Ovary (tissue), 9 donors: ENCODE data around the gene WWOX. TPM values are rescaled to one million over a fixed set of nuclear protein-coding genes. Genes with fewer than 3 reads are reported as not detected.

Source experiments
- DNase-seq, 5 donors: peaks; one replicate each; pipeline ENCODE4 v3.0.0-alpha.2; 2019 to 2020
- H3K27ac ChIP-seq, 2 donors: fragments of 200-600 bp; one replicate each; pipeline versions ENCODE4 v1.5.1 to v1.8.0; 2019 to 2022
- H3K27me3 ChIP-seq: fragments of 200-600 bp; one replicate; pipeline ENCODE4 v1.8.0; 2022
- H3K36me3 ChIP-seq: fragments of 200-600 bp; sonication (generic); one replicate; pipeline ENCODE4 v1.5.1; 2019
- H3K4me1 ChIP-seq: one replicate; pipeline ENCODE4 v1.8.1; 2013; ENCODE audit warnings: mild to moderate bottlenecking, moderate library complexity; ENCODE audit not compliant: insufficient read depth
- H3K4me3 ChIP-seq: fragments of 200-600 bp; sonication (generic); one replicate; pipeline ENCODE4 v1.5.1; 2017
- H3K9me3 ChIP-seq, 2 donors: fragments of 200-600 bp in 1 of 2; sonication (generic) in 1 of 2; one replicate each; pipeline versions ENCODE4 v1.5.1 to v1.8.1; 2013 to 2019; ENCODE audit warnings: mild to moderate bottlenecking in 1 of 2, moderate library complexity in 1 of 2
- EP300 ChIP-seq: sonication (generic); formaldehyde crosslinking; IDR thresholded peaks from one replicate; pipeline ENCODE4 v1.6.1; 2017; ENCODE audit warnings: antibody characterized with exemption
- POLR2A ChIP-seq: fragments of 450-650 bp; IDR thresholded peaks from one replicate; pipeline ENCODE4 v1.6.1; 2017; ENCODE audit warnings: antibody characterized with exemption, mild to moderate bottlenecking, moderate library complexity
- WGBS, 3 donors: extraction: QIAGEN DNeasy Blood & Tissue Kit in 1 of 3; methylation state at CpG; one replicate each; pipeline versions ENCODE4 v1.1.5 to v1.1.7; 2013 to 2017; 5-methylcytosine and 5-hydroxymethylcytosine counted together
- intact Hi-C, 4 donors: fragments of 100-400 bp; cut with DNase I; formaldehyde crosslinking; loops; one replicate each; pipeline versions ENCODE4 v1.11.0 to v1.15.1; 2022 to 2023
- polyA plus RNA-seq, 2 donors: library from polyadenylated mRNA; stranded (reverse); fragments of 200-250 nt in 1 of 2; fragments of 350-450 nt in 1 of 2; fragmentation: Illumina TruSeq in 1 of 2; extraction: RNeasy Lipid Tissue Mini Kit (QIAGEN cat#74804) in 1 of 2; gene quantifications; one replicate each; pipeline ENCODE4 v1.2.3, GENCODE V29; 2013 to 2014
- total RNA-seq, 7 donors: library from RNA; depleted of rRNA in 2 of 7; stranded (reverse); fragments of >200 nt in 2 of 7; fragmentation: NEBNext Ultra II Directional in 3 of 7; extraction: Animal tissue kit (Norgen Biotek cat#: 25700) in 3 of 7; gene quantifications; one replicate each; pipeline versions ENCODE4 v1.1.0 to v1.2.4, GENCODE V29; 2016 to 2023
- TF ChIP-seq, protein P1 (sequence below), 3 donors: fragments of 450-650 bp in 2 of 3; fragments of 200-600 bp in 1 of 3; IDR thresholded peaks; one replicate each; pipeline versions ENCODE4 v1.5.1 to v1.8.0; 2016 to 2022; ENCODE audit warnings: antibody characterized with exemption in 3 of 3, mild to moderate bottlenecking in 1 of 3
- donor health status: DM: no; HTN: no; CAD: no; lungs with moderate emphysema.
- donor health status: DM: no; HTN: no; CAD: no.
- donor health status: Bipolar disorder and iron deficiency.
- donor health status: DM: yes; HTN: yes; CAD: no.
- donor health status: DM: no; HTN: no; CAD: no.
- donor health status: DM: yes; HTN: yes; CAD: no.

WWOX gene
- total and polyA plus RNA-seq, 9 donors: 11.0 to 40.5 (median 25.2) TPM

GRCh38 chr16:78399384-78399783 is 299.9 kb downstream of the WWOX start:
- H3K27me3 ChIP-seq: no peaks in the 10 kb centered on the region
- WGBS, 3 donors: 86 to 89% (median 87%) methylated on average over 5 of the region's 5 CpGs
- no peaks in the 10 kb centered on the region for H3K9me3 ChIP-seq
- H3K4me3 ChIP-seq: no peak overlapping the region
- intact Hi-C loops: no loop called here
- no peak for DNase-seq
- no peaks in the 10 kb centered on the region for H3K36me3 ChIP-seq
- H3K27ac ChIP-seq: no peak overlapping the region
- H3K4me1 ChIP-seq: no peaks in the 10 kb centered on the region
- TF ChIP-seq POLR2A (no peak), EP300 (no peak)
- TF ChIP-seq, protein P1, sequence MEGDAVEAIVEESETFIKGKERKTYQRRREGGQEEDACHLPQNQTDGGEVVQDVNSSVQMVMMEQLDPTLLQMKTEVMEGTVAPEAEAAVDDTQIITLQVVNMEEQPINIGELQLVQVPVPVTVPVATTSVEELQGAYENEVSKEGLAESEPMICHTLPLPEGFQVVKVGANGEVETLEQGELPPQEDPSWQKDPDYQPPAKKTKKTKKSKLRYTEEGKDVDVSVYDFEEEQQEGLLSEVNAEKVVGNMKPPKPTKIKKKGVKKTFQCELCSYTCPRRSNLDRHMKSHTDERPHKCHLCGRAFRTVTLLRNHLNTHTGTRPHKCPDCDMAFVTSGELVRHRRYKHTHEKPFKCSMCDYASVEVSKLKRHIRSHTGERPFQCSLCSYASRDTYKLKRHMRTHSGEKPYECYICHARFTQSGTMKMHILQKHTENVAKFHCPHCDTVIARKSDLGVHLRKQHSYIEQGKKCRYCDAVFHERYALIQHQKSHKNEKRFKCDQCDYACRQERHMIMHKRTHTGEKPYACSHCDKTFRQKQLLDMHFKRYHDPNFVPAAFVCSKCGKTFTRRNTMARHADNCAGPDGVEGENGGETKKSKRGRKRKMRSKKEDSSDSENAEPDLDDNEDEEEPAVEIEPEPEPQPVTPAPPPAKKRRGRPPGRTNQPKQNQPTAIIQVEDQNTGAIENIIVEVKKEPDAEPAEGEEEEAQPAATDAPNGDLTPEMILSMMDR (IDR thresholded peaks at IDR 0.05): no peak

GRCh38 chr16:78402833-78403232 is 303.4 kb downstream of the WWOX start:
- 66 to 71% (median 67%) methylated on average over 3 of the region's 3 CpGs for WGBS, 3 donors

GRCh38 chr16:78405040-78405439 is 305.6 kb downstream of the WWOX start:
- no peak for DNase-seq
- Histone ChIP-seq H3K36me3 (no peaks in the 10 kb centered on the region), H3K4me1 (no peaks in the 10 kb centered on the region), H3K4me3 (no peak overlapping the region), H3K27me3 (no peaks in the 10 kb centered on the region), H3K9me3 (no peaks in the 10 kb centered on the region), H3K27ac (no peak overlapping the region)
- TF ChIP-seq EP300: no peak
- no peak for TF ChIP-seq POLR2A
- TF ChIP-seq, protein P1 (IDR thresholded peaks at IDR 0.05): no peak
- WGBS, 3 donors: 88 to 95% (median 94%) methylated on average over 3 of the region's 3 CpGs
- intact Hi-C loops: no loop called here

More at GRCh38 chr16:78402833-78403232, 303.4 kb downstream of the WWOX start:
- Histone ChIP-seq H3K4me3 (no peak overlapping the region), H3K27me3 (no peaks in the 10 kb centered on the region), H3K9me3 (no peaks in the 10 kb centered on the region), H3K27ac (no peak overlapping the region), H3K4me1 (no peaks in the 10 kb centered on the region), H3K36me3 (no peaks in the 10 kb centered on the region)
- intact Hi-C loops: no loop called here
- TF ChIP-seq POLR2A: no peak
- TF ChIP-seq, protein P1 (IDR thresholded peaks at IDR 0.05): no peak
- no peak for TF ChIP-seq EP300
- DNase-seq: no peak

GRCh38 chr16:78405833-78406232 is 306.4 kb downstream of the WWOX start:
- intact Hi-C loops: no loop called here
- H3K9me3 ChIP-seq: no peaks in the 10 kb centered on the region
- TF ChIP-seq POLR2A: no peak
- TF ChIP-seq, protein P1 (IDR thresholded peaks at IDR 0.05): no peak
- H3K27ac ChIP-seq: no peak overlapping the region
- no peaks in the 10 kb centered on the region for H3K36me3 ChIP-seq
- no peak for DNase-seq
- no peaks in the 10 kb centered on the region for H3K4me1 ChIP-seq
- H3K4me3 ChIP-seq: no peak overlapping the region
- no peaks in the 10 kb centered on the region for H3K27me3 ChIP-seq
- WGBS, 3 donors: 91 to 95% (median 93%) methylated on average over 7 of the region's 7 CpGs

- H3K27ac ChIP-seq: no peak overlapping the region
- H3K4me1 ChIP-seq: no peaks in the 10 kb centered on the region
- TF ChIP-seq EP300 (no peak), POLR2A (no peak)
- TF ChIP-seq, protein P1 (IDR thresholded peaks at IDR 0.05): no peak
- H3K36me3 ChIP-seq: no peaks in the 10 kb centered on the region
- no peaks in the 10 kb centered on the region for H3K27me3 ChIP-seq
- no peaks in the 10 kb centered on the region for H3K9me3 ChIP-seq
- no peak overlapping the region for H3K4me3 ChIP-seq
- intact Hi-C loops: no loop called here
- DNase-seq: no peak
Measured at GRCh38 chr16:78407191-78407590, 307.7 kb downstream of the WWOX start.
